HUDEP-2 (cell line): Measurements from ENCODE around the gene TTYH2.
A peak's percentile ranks its signal among the peaks of the same experiment; 100 is the strongest.
"Not testable (repeated sequence)": the region's sequence is repeated elsewhere in the genome, so short reads cannot be mapped to it uniquely, and the experiment has no call there.

Experiments used
- DNase-seq, 76 experiments: peaks; one replicate each; lab custom pipeline; 2025; ENCODE audit not compliant: unreplicated experiment in 76 of 76; lab: John Stamatoyannopoulos, UW

TTYH2 gene

DNA sequence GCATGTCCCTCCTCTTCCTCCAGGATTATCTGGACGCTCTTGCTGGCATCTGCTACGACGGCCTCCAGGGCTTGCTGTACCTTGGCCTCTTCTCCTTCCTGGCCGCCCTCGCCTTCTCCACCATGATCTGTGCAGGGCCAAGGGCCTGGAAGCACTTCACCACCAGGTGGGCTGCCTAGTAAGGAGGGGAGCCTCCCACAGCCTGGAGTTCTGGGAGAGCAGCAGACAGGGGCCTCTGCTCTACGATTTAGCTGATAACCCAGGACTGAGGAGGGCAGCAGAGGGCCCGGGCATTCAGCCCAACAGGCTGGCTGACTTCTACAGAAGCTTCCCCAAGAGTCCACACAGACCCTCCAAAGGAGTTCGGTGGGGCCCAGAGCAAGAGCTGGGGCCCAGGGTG, 38.8 kb downstream of the TTYH2 start:
- DNase-seq: peak in 7 of 76 experiments; percentile 5 to 24 (median 8)

DNA sequence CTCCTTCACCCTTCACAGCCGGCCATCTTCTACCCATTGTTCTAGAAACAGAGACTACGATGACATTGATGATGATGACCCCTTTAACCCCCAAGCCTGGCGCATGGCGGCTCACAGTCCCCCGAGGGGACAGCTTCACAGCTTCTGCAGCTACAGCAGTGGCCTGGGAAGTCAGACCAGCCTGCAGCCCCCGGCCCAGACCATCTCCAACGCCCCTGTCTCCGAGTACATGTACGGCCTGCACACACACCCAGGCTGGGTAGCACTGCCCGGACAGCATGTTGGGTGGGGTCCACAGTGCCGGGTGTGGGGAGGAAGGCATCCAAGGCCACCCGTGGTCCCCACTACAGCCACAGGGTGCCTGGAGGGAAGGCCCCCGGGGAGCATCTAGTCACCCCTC, 39.7 kb downstream of the TTYH2 start:
- DNase-seq: no peak

DNA sequence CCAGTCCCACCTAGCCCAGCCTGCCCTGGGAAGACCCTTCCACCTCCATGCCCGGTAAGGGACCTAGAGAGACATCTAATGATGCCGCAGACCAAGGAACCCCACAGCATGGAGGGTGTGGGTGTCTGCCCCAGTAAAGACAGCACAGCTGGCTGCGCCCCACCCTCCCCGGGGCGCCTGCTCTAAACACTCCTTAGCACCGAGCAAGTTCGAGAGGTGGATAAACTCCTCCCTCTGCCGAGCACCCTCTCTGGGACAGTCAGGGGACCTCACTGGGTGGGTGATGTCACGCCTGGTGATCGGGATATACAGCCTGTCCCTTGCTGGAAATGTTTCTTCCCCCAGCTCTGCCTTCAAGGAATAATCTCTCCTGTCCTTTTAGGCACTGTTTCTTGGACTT, 43.9 kb downstream of the TTYH2 start:
- no peak for DNase-seq

DNA sequence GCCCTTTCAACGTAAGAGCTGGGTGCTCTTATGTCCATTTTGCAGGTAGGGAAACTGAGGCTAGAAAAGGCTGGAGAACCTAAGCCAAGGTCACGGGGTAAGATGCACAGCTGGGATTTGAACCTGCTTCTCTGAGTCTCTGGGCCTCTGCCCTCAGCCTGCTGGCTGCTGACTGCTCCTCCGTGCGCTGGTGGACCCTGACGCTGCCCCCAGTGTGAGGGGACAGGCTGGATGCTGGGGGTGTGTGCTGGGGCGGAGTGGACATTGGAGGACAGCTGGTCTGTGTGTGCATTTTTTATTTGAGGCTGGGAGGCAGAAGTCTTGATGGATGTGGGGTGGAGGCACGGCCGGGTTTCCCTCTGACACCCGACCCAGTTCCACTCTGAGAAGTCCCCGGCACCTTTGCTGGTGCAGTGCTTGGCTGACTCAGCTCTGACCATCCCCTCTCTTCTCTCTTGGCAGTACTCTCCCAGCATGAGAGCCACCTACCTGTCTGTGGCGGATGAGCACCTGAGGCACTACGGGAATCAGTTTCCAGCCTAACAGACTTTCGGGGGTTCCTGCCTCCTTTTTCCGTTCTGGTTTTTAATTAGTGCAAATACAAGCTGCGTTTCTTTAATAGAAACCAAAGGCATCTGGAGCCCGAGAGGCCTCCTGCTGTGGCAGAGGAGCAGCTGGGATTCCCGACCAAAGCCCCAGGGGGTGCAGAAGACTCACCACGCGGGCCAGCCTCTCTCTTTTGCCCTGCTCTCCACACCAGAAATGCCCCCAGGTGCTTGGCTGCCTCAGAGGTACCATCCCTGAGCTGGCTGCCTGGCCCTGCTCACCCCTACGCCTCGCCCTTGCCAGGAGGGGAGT, 46.5 kb downstream of the TTYH2 start:
- DNase-seq: no peak

DNA sequence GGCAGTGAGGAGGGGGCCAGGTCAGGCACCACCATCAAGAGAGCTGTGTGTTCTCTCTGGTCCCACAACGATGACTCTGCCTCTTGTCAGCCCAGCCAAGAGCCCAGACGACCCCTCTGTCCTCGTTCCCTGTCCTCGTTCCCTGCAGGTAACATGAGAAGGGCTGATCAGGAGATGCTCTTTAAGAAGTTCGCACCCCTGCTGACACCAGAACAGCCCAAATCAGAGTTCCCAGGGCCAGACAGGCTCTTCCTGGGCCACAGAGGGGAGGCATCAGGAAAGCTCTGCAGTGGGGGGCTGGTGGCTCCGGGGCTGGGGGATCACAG, 47.1 kb downstream of the TTYH2 start:
- no peak for DNase-seq

DNA sequence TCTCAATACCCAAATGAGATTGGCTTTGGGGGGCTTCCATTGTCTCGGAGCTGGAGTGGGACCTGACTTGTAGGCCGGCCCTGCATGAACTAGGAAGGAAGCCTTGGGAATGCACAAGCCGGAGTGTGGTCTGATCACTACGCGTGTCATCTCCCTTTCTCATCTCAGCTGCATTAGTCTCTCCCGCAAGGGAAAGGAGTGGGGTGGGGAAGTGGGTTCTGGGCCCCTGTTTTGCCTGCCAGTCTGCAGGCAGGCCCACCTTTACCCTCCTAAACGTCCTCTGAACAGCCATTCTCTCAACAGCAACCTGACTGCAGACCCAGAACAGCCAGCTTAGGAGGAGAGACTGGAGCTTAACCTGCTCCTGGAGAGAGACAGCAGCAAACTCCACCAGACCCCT, 49.2 kb downstream of the TTYH2 start:
- no peak for DNase-seq

DNA sequence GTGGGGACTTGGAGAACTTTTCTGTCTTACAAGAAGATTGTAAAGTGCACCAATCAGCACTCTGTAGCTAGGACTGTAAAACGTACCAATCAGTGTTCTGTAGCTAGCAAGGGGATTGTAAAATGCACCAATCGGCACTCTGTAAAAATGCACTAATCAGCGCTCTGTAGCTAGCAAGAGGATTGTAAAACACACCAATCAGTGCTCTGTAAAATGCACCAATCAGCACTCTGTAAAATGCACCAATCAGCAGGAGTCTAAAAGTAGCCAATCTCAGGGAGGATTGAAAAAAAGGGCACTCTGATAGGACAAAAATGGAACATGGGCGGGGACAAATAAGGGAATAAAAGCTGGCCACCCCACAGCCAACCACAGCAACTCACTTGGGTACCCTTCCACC, 53.7 kb downstream of the TTYH2 start:
- DNase-seq: not testable (repeated sequence)

DNA sequence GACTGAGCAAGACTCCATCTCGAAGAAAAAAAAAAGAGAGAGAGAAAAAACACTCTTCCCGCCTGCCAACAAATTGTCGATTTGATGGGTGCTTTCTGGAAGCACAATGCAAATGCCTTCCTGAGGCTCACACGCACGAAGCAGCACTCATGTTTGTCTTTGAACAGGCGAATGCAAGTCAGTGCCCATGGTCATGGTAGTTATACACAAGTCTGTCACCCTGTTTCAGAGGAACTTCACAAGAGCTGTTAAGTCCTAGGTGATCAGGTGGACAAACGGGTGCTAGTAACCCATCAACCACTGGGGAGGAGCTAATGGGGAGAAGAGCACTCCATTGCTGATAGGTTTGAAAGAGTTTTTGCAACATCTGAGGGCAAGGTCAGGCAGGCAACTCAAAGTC, 54.2 kb downstream of the TTYH2 start:
- no peak for DNase-seq

DNA sequence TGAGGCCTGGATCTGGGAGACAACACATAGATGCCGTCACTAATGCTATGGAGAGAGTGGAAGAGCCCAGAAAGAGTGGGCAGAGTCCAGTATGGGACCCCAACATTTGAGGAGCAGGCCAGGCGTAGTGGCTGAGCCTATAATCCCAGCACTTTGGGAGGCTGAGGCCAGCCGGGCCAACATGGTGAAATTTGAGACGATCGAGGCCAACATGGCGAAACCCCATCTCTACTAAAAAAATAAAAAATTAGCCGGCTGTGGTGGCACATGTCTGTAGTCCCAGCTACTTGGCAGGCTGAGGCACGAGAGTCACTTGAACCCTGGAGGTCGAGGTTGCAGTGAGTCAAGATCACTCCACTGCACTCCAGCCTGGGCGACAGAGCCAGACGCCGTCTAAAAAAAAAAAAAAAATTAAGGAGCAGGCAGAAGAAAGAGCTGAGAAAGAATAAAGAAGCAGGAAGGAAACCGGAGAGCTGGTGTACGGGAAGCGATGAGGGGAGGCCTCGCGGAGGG, 54.7 kb downstream of the TTYH2 start:
- no peak for DNase-seq

DNA sequence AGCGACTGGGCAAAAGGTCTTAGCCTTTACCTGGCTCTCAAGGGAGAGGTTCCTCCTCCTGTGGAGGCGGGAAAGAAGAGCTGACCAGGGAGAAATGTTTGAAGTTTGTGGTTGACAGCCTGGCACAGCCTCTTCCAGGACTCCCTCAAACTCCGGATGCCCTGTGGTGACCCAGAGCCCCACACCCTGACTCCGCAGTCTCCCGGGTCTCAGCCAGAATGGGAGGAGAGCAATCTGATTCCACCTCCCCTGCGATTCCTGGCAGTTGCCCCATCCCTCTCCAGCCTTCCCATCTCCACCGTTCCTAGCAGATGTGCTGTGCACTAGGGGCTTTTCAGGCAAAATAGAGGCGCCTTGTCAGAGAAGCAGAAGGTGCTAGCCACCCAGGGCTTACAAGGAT, 55.2 kb downstream of the TTYH2 start:
- no peak for DNase-seq

DNA sequence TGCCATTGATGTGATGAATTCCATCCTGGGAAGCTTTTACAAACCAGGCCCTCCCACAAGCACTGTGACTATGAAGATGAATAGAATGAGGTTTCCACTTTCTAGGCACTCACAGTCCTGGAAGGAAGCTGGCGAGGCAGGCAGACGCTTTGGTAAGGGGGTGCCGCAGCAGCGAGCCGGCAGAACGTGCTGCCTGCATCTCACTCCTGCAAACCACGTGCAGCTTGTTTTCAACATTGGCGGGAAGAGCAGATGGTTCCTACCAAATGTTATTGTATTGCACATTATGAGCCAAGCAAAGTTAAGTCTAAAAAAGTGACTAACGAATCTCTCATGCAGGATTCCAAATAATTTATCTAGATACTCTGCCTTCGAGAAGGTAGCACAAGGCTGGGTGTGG, 57.0 kb downstream of the TTYH2 start:
- peak in 1 of 76 experiments; percentile 9 for DNase-seq

DNA sequence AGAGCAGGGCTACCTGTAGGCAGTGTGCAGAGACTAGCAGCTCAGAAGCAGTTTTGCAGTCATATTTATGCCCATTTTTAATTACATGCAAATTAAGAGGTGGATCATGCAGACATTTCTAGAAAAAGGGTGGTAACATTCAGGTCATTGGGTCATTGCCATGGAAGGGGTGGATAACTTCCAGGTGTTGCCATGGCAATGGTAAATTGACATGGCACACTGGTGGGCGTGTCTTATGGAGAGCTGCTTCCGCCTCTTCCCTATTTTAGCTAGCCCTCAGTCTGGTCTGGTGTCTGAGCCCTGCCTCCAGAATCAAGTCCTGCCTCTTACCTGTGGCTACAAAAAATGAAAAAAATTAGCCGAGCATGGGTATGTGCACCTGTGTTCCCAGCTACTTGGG, 57.9 kb downstream of the TTYH2 start:
- DNase-seq: peak in 16 of 76 experiments; percentile 5 to 47 (median 18)

DNA sequence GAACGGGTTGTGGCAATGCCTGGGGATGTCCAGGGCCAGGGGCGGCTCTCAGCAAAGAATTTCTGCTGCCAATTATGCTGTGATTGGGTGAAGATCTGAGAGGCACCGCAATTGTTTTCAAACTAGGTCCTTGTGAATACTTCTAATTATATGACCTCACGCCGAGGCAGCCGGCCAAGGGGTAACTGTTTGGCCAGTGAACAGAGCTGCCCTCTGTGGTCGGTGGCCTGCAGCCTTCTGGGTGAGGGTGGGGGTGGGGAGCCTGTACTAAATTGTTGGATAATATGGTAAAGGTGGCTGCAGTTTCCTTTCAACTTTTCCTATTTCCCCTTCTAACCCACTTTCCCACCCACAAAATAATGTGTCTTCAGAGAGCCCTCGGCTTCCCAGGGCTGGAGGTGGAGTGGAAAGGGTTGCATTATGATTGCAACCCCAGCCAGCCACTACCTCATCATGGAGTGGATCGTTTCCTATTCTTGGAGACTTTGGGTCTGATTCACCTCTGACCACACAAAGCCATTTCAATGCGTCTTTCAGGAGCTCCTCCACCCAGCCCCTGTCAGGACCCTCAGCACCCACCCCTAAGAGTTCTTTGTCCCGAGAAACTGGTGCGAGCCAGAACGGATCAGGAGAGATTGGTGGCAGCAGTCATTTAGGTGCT, 58.7 kb downstream of the TTYH2 start:
- no peak for DNase-seq

DNA sequence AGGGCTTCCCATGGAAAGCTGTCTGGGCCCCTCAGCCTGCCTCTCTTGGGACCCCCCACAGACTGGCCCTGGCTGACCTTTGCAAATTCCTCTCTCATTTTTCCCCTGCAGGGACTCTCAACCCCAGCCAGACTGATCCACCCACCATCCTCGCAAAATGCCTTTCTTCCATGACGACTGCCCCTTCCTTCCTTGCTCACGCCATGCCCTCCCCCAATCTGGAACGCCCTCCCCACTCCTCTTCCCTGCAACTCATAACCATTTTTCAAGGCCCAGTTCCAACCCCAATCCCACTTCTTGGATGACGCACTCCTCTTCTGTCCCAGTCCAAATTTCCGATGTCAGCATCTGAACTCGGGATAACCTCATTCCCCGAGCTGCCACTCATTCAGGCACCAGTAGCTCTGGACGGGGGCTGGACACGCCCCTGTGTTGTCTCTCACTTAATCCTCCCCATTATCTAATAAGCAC, 59.4 kb downstream of the TTYH2 start:
- peak in 2 of 76 experiments; percentile 7 for DNase-seq

DNA sequence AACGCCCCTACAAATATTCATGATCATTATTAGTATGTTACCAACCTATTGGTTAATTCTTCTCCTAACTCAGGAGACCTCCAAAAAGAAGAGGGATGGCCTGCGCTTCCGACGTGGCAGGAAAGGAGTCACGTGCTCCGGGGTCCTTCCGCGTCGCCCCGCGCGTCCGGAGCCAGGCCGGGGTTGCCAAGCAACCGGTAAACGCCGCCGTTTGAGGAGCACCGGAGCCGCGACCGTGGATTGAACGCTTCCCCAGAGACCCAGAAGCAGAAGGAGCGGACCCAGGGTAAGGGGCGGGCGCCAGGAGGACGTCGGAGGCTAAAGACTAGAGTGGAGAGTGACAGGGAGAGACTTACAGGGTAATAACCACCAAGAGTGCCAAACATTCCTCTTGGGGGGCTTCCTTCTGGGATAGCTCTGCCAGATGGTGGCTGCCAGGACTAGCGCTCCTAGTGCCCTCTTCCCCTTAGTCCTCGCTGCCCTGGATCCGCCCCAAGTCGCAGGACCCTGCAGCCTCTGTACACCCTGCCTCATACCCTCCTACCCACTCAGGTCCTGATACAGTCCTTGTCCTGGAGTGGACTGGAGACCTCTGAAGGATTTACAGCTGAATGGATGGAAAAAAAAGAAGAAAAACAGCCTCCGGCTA, 60.8 kb downstream of the TTYH2 start, which contains the start of gene DNAI2:
DNAI2 (plus strand) TSS at position 175 of the 649 bp plus-strand sequence. CDS start 7,584 bp downstream, outside the sequence.
- no peak for DNase-seq

DNA sequence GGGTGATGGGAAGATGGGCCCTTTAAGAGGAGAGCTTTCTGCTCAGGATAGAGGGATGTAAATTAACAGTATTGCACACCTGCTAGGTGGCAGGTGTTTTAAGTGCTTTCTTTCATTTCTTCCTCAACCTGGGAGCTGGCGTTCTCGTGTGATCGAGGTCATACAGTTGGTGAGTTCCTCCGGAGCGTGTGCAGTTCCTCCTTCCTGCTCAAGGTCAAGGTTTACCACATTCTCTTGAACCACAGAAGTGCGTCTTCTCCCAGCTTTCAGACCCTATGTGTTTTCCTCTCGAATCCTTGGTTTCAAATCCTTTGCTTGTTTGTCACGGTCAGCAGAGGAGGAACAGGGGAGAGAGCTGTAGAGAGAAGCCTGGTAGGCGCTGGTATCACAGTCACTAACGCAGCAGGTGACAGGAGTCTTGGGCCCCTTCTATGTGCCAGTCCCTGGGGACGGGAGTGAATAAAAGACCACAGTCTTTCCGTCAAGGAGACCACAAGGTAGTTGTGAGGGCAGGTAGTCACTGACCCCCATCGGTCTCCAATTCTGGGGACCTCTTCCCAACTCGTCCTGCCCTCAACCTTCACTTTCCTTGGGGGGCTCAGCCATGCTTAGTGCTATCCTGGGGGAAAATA, 61.5 kb downstream of the TTYH2 start:
- no peak for DNase-seq

DNA sequence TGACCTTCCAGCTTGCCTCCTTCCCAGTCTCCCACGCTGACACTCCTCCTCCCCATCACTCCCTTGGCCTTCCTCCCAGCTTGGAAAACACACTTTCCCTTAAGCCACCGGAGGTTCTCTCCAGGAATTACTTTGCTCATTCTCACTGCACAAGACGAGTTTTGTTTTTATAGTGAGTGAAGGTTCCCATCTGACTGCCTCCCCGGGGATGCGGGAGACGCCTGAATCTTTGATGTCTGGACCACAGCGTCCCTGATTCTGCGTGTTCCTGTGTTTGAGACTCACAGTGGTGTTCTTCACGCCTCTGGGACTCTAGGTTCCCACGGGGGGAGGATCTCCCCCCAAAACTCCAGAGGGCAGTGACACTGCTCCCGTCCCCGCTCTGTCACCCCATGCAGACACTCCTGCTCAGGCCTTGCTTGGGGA, 62.7 kb downstream of the TTYH2 start:
- no peak for DNase-seq

DNA sequence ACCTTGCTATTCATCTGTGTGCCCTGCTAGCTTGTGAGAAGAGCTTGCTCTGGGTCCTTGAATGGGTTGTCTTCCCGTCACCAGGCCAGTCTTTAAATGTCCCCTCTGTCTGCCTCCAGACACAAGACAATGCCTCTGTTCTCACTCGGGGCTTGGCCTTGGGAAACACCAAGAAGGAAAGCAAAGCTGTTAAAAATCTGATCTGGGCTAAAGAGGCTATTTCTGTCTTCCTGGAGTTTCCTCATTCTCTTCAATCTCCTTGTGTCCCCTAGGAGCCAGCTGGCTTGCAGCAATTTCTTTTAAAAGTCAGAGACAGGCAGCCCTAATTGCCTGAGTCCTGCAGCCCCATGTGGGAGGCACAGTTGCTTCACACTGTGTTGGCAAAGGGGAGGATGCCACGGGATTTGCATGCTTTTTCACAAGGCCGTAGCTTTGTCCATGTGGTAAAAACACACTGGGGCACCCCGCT, 63.2 kb downstream of the TTYH2 start:
- no peak for DNase-seq

DNA sequence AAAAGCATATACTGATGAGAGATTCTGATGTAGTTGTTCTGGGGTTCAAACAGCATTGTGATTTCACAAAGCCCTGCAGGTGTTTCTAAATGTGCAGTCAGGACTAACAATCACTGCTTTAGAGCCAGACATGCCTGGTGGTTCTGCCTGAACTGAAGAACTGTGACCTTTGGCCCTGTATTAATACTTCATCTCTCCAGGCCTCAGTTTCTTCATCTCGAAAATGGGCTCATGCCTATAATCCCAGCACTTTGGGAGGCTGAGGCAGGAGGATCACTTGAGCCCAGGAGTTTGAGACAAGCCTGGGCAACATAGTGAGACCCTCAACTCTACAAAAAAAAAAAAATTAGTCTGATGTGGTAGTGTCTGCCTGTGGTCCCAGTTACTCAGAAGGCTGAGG, 64.6 kb downstream of the TTYH2 start:
- no peak for DNase-seq

DNA sequence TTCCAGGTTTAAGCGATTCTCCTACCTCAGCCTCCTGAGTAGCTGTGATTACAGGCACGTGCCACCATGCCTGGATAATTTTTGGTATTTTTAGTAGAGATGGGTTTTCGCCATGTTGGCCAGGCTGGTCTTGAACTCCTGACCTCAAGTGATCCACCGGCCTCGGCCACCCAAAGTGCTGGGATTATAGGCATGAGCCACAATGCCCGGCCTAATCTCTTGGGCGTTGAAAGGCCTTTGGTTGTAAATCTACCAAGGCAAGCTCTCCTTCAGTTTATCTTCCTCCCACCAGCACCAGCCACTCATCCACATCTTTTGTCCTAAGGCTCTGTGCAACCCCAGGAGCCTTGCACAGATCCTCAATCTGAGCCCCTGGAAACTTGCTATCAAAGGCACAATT, 66.2 kb downstream of the TTYH2 start:
- DNase-seq: not testable (repeated sequence)

DNA sequence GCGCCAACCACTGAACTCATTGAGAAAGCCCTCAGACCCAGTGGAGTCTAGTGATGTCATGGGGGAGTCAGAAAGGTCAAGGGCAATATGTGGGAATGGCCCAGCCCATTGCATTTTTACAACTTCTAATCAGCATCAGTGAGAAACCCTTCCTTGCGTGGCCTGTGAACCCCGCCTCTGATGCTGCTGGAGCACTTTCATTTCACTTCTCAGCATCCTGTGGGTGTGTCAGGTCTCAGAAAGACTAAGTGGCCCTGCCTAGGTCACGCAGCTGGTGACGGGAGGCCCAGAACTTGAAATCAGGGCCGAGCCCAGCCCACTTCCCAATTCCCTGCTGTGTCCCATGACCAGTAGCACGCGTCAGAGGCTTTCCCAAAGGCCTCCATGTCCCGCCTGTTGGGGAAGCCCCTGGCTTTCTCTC, 66.7 kb downstream of the TTYH2 start:
- DNase-seq: peak in 1 of 76 experiments; percentile 12
